AG08396 (cell line): ENCODE results near the gene NARF.
"Not testable (repeated sequence)": the region's sequence is repeated elsewhere in the genome, so short reads cannot be mapped to it uniquely, and the experiment has no call there.

Source experiments
- DNase-seq: peaks from one replicate; pipeline ENCODE4 v3.0.0; 2012; ENCODE audit warnings: low spot score, mixed read lengths

Gene NARF

GRCh38 chr17:82536512-82537201 lies 78.1 kb downstream of the NARF start:
- DNase-seq: no peak

- DNase-seq: not testable (repeated sequence)
Measured at GRCh38 chr17:82537228-82537627, 78.7 kb downstream of the NARF start.

GRCh38 chr17:82539076-82539475 lies 80.5 kb downstream of the NARF start:
- not testable (repeated sequence) for DNase-seq
